T-helper 1 cell treated with Interleukin-12 subunit alpha and Interleukin-12 subunit beta and Interleukin-4 antibody, amounts not matched to agents 30 μg/mL and 1 μg/mL, for 36 hours (primary cell): ENCODE results near the gene ASCC2.
A peak's percentile ranks its signal among the peaks of the same experiment; 100 is the strongest.

Experiments
- H3K27ac Mint-ChIP-seq: one replicate; pipeline ENCODE4 v1.8.0; 2021; ENCODE audit warnings: mild to moderate bottlenecking, mixed read lengths
- H3K27me3 Mint-ChIP-seq: one replicate; pipeline ENCODE4 v1.8.0; 2021; ENCODE audit warnings: low read depth, mixed read lengths
- H3K36me3 Mint-ChIP-seq: one replicate; pipeline ENCODE4 v1.8.0; 2021; ENCODE audit warnings: low read depth, mixed read lengths
- H3K4me1 Mint-ChIP-seq: one replicate; pipeline ENCODE4 v1.8.0; 2021; ENCODE audit warnings: low read depth, mixed read lengths
- H3K4me3 Mint-ChIP-seq: one replicate; pipeline ENCODE4 v1.8.0; 2021; ENCODE audit warnings: mild to moderate bottlenecking, moderate library complexity, mixed read lengths
- H3K9me3 Mint-ChIP-seq: one replicate; pipeline ENCODE4 v1.8.0; 2021; ENCODE audit warnings: mixed read lengths

Gene ASCC2

DNA sequence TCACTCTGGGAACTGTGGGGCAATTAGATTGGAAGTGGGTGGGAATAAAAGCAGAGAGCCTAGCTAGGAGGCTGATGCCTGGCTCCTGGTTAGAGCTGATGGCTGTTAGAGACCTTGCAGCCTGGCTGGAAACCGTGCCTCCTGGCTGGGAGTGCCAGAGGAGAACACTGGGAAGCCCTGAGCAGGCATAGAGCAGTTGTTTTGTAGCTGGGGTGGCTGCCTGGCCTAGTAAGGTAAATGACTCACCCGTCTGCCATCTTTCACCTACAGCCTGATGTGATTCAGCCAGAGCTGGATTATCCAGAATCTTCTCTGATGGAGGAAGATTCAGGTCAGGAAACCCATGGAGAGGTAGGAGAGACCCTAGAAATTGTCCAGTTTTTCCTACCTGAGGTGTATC is 64.8 kb downstream of the ASCC2 start:
- H3K27ac Mint-ChIP-seq, result no peak overlapping the region
- no peaks in the 10 kb centered on the region for H3K27me3 Mint-ChIP-seq
- H3K9me3 Mint-ChIP-seq, result no peaks in the 10 kb centered on the region
- peaks cover 14% of the 10 kb centered on the region for H3K36me3 Mint-ChIP-seq
- peaks cover 5% of the 10 kb centered on the region for H3K4me1 Mint-ChIP-seq
- H3K4me3 Mint-ChIP-seq, result no peak overlapping the region

DNA sequence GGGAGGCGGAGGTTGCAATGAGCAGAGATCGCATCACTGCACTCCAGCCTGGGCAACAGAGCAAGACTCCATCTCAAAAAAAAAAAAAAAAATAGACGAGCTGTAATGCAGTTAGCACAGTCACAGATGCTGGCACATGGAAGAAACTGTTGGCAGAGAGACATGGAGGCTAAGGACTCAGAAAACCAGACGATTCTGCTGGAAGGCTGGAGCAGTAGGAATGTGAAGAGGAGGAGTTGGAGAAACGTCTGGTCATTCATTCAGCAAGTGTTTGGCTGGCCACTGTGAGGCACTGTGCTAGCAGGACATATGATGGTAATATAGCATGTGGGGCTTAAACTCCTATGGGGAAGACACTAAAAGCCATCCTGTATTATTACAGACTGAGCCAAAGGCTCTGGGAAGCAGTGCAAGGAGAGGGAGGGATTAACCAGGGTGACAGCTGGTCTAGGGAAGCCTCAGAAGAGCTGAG is 65.9 kb downstream of the ASCC2 start:
- H3K36me3 Mint-ChIP-seq, result peaks cover 20% of the 10 kb centered on the region
- H3K27ac Mint-ChIP-seq, result no peak overlapping the region
- H3K4me1 Mint-ChIP-seq, result peaks cover 10% of the 10 kb centered on the region
- H3K27me3 Mint-ChIP-seq, result no peaks in the 10 kb centered on the region
- H3K9me3 Mint-ChIP-seq, result no peaks in the 10 kb centered on the region
- H3K4me3 Mint-ChIP-seq, result no peak overlapping the region

DNA sequence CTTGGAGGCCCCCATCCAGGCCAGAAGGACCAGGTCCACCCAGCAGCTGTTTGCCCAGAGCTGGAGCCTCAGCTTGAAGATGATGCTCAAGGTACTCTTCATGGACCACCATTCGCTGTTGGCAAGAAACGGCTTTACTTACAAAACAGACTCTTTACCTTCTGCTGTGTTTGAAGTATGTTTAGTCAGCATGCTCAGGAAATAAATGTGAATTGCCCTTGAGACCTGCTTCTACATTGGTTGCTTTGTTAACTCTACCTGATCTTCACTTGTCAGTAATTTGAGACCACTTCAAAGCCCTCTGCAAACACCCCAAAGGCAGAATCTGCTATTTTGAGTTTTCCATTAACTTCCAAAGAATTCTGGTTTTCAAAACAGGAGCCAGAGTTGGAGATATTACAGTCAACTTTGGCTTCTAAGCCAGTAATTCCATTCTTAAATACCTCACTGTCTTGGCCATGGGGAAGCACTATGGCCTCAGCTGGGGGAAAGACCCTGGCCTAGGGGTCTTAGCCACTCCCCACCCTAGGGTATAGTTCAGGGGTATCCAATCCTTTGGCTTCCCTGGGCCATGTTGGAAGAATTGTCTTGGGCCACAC is 68.3 kb downstream of the ASCC2 start:
- Mint-ChIP-seq H3K27me3 (no peaks in the 10 kb centered on the region), H3K27ac (no peak overlapping the region), H3K36me3 (peaks cover 22% of the 10 kb centered on the region), H3K4me3 (no peak overlapping the region), H3K9me3 (no peaks in the 10 kb centered on the region), H3K4me1 (peaks cover 19% of the 10 kb centered on the region)

DNA sequence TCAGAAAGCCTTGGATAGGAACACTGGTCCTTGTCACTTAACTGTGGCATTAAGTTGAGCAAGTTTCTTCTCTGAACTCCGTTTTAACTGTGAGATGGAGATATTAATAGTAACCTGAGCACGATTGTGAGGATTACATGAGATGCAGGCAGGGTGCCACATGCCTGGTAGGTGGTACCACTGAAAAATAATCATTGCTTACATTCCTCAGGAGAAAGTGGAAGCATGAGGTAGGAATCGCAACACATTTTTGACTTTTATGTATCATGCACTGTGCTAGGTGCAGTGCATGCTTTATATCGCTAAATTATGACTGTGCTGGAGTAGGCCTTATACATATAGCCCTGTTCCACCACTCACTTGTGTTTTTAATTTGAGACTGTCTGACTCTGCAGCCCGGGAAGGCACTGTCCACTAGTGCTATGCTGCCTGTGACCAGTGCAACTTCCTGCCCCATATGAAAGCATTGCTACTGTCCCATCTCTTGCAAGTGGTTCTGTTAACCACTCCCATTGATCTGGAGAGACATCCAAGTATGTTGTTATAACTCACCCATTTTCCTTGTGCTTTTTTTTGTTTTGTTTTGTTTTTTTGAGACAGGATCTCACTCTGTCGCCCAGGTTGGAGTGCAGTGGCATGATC is 69.9 kb downstream of the ASCC2 start:
- H3K36me3 Mint-ChIP-seq, result peaks cover 22% of the 10 kb centered on the region
- peaks cover 23% of the 10 kb centered on the region for H3K4me1 Mint-ChIP-seq
- no peaks in the 10 kb centered on the region for H3K27me3 Mint-ChIP-seq
- H3K9me3 Mint-ChIP-seq, result no peaks in the 10 kb centered on the region
- peak overlapping the region; percentile 92 for H3K27ac Mint-ChIP-seq
- H3K4me3 Mint-ChIP-seq, result peak overlapping the region; percentile 97

DNA sequence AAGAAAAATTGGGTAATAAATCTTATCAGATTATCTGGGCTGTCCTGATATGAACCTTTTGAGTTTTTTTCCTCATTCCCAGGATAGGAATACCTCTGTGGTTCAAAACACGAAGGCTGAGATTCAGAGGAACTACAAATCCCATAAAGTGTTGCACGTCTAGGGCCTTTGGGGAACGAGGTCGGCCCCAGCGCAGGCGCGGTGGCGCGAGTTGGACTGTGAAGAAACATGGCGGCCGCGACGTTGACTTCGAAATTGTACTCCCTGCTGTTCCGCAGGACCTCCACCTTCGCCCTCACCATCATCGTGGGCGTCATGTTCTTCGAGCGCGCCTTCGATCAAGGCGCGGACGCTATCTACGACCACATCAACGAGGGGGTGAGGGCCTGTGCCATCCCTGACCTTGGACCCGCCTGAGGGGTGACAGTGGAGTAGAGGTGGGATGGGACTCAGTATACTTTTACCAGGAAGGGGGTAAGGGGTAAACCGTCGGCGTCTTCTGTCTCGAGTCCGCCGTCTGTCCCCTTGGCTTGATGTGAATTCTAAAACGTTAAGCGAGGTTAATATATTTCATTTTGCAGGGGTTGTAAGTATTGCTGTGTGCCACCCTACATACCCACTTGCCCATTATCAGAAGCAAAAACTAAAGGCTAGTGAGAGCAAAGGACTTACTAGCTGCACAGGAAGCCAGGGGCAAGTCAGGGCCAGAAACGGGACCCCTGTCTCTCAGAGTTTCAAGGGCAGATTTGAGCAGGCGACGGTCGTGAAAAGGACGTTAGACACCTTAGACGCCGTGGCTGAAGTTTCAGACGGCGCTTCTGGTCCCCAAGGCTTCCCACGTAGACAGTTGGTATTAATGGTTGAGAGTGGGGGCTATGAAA is 70.7 kb downstream of the ASCC2 start, which contains the start of gene UQCR10:
Gene UQCR10 (plus strand): TSS at position 199 of the 881 bp plus-strand sequence. CDS start 30 bp downstream, at position 229.
- H3K36me3 Mint-ChIP-seq, result peaks cover 22% of the 10 kb centered on the region
- H3K27ac Mint-ChIP-seq, result peak within 1 kb of the TSS; percentile 92
- H3K27me3 Mint-ChIP-seq, result no peaks in the 10 kb centered on the region
- peaks cover 23% of the 10 kb centered on the region for H3K4me1 Mint-ChIP-seq
- no peaks in the 10 kb centered on the region for H3K9me3 Mint-ChIP-seq
- peak within 1 kb of the TSS; percentile 97 for H3K4me3 Mint-ChIP-seq

DNA sequence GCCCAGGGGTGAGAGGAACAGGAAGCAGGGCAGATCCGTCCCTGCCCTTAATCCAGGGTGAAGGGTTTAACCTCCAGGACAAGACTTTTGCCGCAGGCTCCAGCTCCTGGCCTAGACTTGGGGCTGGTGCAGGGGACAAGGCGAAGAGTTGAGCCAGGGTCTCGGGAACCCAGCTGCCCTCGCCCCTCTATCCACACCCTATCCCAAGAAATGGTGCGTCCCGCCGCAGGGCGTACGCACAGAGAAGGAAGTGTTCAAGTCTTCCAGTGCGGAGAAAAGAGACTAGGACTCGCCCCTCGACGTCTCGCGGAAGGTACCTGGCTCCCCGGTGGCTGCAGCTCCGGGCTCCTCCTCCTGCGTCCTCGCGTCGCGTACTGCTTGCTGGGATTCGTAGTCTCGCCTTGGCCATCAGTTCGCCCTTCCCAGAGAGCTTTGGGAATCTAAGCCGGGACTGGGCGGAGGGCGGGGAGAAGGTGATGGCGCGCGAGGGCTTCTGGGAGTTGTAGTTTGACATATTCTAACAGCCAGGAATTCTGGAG is 71.4 kb downstream of the ASCC2 start, which contains the start of gene ZMAT5:
Gene ZMAT5 (minus strand): TSS at position 376 of the 539 bp plus-strand sequence. CDS start 18,463 bp downstream, outside the sequence.
- H3K4me1 Mint-ChIP-seq, result peaks cover 23% of the 10 kb centered on the region
- peaks cover 22% of the 10 kb centered on the region for H3K36me3 Mint-ChIP-seq
- H3K9me3 Mint-ChIP-seq, result no peaks in the 10 kb centered on the region
- peak within 1 kb of the TSS; percentile 92 for H3K27ac Mint-ChIP-seq
- peak within 1 kb of the TSS; percentile 97 for H3K4me3 Mint-ChIP-seq
- no peaks in the 10 kb centered on the region for H3K27me3 Mint-ChIP-seq

DNA sequence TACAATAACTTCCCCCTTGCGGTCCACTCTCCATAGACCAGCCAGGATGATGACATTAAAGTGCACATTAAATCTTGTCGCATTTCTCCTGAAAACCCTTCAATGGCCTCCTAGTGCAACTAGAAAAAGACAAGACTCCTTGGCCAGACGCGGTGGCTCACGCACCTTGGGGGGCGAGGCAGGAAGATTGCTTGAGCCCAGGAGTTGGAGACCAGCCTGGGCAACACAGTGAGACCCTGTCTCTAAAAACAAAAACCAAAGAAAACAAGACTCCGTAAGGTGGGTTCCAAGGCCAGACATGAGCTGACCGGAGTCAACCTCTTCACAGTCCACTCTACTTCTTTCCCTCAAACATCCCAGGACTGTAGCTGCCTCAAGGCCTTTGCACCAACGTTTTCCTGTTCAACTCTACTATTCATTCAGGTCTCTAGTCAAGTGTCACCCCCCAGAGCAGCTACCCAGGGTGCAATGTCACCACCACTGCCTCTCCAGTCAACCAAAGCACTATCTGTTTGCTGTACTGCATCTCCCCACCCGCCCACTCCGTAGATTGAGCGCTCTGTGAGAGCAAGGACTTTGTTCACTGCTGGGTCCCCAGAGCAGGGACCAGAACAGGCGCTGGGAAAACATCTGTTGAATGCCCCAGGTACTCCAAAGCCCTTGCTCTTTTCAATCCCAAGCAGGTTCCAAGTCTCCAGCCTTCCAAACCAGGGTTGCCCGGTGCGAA is 72.0 kb downstream of the ASCC2 start:
- Mint-ChIP-seq H3K9me3 (no peaks in the 10 kb centered on the region), H3K36me3 (peaks cover 22% of the 10 kb centered on the region), H3K27me3 (no peaks in the 10 kb centered on the region), H3K4me3 (peak overlapping the region; percentile 97), H3K27ac (peak overlapping the region; percentile 92), H3K4me1 (peaks cover 23% of the 10 kb centered on the region)

DNA sequence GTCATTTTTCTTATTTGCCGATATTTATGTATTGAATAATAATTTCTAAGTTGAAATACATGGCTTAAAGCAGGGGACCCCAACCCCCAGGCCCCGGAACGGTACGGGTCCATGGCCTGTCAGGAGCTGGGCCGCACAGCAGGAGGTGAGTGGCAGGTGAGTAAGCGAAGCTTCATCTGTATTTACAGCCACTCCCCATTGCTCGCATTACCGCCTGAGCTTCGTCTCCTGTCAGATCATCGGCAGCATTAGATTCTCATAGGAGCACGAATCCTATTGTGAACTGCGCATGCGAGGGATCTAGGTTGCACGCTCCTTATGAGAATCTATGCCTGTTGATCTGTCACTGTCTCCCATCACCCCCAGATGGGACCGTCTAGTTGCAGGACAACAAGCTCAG is 75.8 kb downstream of the ASCC2 start:
- Mint-ChIP-seq H3K4me1 (peaks cover 13% of the 10 kb centered on the region), H3K36me3 (peaks cover 2% of the 10 kb centered on the region), H3K4me3 (no peak overlapping the region), H3K9me3 (no peaks in the 10 kb centered on the region), H3K27me3 (no peaks in the 10 kb centered on the region), H3K27ac (no peak overlapping the region)

DNA sequence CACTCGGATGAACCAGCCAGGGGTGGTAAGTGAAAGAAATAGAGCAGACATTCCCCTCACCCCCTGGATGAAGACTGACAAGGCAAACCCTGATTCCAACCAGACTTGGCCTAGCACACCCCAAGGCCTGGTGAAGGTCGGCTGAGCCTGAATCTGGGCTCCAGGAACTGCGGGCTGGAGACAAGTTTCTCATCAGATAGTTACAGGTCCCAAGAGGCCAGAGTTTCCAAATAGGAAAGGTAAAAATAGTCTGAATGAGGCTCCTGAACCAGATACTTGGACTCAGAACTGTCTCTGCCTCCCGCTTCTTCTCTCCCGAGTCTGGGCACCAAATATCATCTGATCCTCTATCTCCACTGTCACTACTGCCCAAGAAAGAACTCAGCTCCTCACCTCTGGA is 79.1 kb downstream of the ASCC2 start:
- H3K9me3 Mint-ChIP-seq, result no peaks in the 10 kb centered on the region
- no peaks in the 10 kb centered on the region for H3K36me3 Mint-ChIP-seq
- no peak overlapping the region for H3K27ac Mint-ChIP-seq
- H3K4me3 Mint-ChIP-seq, result no peak overlapping the region
- no peaks in the 10 kb centered on the region for H3K27me3 Mint-ChIP-seq
- H3K4me1 Mint-ChIP-seq, result no peaks in the 10 kb centered on the region

DNA sequence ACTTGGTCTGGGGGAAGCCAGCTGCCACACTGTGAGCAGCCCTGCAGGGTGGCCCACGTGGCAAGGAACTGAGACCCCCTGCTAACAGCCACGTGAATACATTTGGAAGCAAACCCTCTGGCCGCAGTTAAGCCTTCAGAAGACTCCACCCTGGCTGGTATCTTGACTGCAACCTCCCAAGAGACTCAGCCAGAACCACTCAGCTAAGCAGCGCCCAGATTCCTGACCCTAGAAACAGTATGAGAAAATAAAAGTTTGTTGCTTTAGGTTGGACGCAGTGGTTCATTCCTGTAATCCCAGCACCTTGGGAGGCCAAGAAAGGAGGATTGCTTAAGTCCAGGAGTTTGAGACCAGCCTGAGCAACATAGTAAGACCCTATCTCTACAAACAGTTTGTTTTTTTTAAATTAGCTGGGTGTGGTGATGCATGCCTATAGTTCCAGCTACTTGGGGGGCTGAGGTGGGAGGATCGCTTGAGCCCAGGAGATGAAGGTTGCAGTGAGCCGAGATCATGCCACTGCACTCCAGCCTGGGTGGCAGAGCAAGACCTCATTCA is 79.9 kb downstream of the ASCC2 start:
- Mint-ChIP-seq H3K4me1 (no peaks in the 10 kb centered on the region), H3K27ac (no peak overlapping the region), H3K9me3 (no peaks in the 10 kb centered on the region), H3K4me3 (no peak overlapping the region), H3K27me3 (no peaks in the 10 kb centered on the region), H3K36me3 (no peaks in the 10 kb centered on the region)

DNA sequence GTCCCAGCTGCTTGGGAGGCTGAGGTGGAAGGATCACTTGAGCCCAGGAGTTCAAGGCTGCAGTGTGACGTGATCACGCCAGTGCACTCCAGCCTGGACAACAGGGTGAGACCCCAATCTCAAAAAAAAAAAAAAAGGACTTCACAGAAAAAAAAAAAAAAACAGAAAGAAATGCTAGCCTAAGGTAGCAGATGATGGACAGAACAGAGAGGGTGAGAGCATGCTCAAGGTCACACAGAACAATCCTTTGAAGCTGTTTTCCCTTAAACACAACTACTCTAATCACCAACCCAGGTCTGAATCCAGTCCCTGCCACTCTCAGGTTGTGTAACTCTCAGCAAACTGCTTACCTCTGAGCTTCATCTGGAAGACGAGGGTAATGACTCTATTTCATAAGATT is 81.0 kb downstream of the ASCC2 start:
- Mint-ChIP-seq H3K9me3 (no peaks in the 10 kb centered on the region), H3K27me3 (no peaks in the 10 kb centered on the region), H3K27ac (no peak overlapping the region), H3K36me3 (no peaks in the 10 kb centered on the region), H3K4me1 (no peaks in the 10 kb centered on the region), H3K4me3 (no peak overlapping the region)

DNA sequence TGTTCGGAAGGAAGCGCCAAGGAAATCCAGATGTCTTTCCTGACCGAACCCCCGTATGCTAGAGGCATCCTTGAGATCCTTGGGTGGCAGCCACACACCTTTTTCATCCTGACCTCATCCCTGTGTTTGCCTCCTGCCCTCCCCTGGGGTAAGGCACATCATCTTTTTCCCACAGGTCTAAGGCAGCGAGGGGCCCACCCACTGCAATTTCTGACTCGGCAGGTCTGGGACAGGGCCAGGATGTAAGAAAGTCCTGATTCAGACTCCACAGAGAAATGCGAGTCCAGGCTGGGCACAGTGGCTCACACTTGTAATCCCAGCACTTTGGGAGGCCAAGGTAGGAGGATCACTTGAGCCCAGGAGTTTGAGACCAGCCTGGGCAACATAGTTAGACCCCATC is 81.7 kb downstream of the ASCC2 start:
- H3K9me3 Mint-ChIP-seq, result no peaks in the 10 kb centered on the region
- H3K36me3 Mint-ChIP-seq, result no peaks in the 10 kb centered on the region
- H3K27ac Mint-ChIP-seq, result no peak overlapping the region
- no peaks in the 10 kb centered on the region for H3K27me3 Mint-ChIP-seq
- H3K4me3 Mint-ChIP-seq, result no peak overlapping the region
- H3K4me1 Mint-ChIP-seq, result no peaks in the 10 kb centered on the region

DNA sequence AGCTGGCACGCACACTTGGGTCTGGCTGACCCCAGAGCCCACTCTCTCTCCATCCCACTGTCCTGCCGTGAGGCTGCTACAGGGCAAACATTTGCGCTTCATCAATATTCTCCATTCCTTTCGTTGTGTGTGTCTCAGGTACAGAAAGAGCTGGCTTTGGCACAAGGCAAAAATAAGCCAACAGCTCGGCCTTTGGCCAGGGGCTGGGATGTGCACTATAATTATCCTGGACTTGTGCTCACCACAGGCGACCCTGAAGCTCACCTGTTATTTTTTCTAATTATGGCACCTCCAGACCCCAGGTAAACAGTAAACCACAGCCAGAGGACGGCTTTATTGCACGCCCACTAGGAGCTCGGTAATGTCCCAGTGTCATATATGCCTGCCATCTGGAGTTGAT is 82.2 kb downstream of the ASCC2 start:
- Mint-ChIP-seq H3K36me3 (no peaks in the 10 kb centered on the region), H3K27me3 (no peaks in the 10 kb centered on the region), H3K4me3 (no peak overlapping the region), H3K4me1 (peaks cover 3% of the 10 kb centered on the region), H3K9me3 (no peaks in the 10 kb centered on the region), H3K27ac (no peak overlapping the region)
